NCI-H748 (cell line): Measurements from ENCODE around the gene PIGL.
A peak's percentile ranks its signal among the peaks of the same experiment; 100 is the strongest.

ENCODE experiments used
- DNase-seq: peaks from one replicate; lab custom pipeline; 2025; ENCODE audit not compliant: unreplicated experiment; lab: John Stamatoyannopoulos, UW

The PIGL gene

GRCh38 chr17:16352303-16352666 lies 135.3 kb downstream of the PIGL start:
- peak; percentile 94 for DNase-seq

DNA sequence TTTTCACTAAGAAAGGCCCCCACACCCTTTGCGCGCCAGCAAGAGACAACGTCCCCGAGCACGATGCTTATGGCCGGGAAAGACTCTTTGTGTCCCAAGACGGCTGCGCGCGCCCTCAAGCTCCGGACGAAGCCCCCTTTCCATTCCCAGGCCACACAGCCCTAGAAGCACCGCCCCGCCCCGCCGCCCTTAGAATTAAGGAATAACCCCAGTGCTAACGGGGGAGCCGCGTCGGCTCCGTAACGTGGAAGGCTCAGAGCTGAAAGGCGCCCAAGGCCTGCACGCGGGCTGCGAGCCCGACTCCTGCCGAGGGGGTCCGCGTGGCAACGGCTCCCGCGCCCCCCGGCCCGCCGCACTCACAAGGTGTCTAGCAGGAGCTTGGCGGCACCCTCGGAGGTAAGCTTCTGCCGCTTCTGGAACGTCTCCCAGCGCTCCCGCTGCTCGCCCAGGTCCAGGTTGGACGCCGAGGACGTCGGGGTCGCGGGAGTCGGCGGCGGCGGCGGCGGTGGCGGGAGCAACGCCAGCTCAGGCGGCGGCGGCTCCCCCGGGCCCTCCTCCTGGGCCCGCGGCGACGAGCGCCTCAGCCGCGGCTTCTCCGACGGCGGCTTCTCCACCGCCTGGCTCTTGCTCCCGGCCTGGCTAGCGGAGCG lies 135.8 kb downstream of the PIGL start:
- peak; percentile 88 for DNase-seq

DNA sequence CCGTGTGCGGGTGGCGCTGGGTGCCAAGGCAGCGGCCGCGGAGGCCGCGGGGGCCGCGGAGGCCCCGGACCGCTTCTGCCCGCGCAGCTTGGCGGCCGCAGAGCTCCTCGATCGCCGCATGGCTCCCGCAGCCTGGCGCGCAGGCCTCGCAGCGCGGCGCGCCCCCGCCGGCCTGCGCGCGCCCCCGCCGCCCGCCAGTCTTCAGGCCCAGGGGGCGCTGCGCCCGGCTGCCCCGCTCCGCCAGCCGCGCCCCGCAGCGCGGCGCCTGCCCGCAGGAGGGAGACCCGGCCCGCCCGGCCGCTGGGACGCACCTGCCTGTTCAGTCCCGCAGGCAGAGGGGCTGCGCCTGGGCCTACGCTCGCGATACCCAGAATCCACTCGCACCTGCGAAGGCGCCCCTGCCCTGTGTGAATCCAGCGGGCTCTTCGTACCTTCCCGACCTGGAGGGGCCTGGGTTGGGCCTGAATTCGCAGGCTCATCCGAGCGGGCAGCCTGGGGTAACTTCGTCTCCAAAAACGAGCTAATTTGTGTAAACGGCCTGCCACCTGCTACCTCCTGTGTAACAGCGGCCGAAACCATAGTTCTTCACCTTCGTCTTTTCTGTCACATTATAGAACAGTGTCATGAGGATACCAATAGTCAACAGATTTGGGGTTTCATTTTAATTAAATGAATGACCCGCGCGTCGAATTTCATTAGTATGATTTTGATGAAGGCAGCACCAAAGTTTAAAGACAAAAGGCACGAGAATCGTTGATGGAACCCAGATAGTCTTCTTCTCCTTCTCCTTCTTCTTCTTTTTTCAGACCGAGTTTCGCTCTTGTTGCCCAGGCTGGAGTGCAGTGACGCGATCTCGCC lies 136.5 kb downstream of the PIGL start, which contains the start of gene CENPV:
TSS of gene CENPV (minus strand) at position 153 of the 858 bp plus-strand sequence. CDS start at position 120, 33 bp downstream.
- peak; percentile 90 for DNase-seq

DNA sequence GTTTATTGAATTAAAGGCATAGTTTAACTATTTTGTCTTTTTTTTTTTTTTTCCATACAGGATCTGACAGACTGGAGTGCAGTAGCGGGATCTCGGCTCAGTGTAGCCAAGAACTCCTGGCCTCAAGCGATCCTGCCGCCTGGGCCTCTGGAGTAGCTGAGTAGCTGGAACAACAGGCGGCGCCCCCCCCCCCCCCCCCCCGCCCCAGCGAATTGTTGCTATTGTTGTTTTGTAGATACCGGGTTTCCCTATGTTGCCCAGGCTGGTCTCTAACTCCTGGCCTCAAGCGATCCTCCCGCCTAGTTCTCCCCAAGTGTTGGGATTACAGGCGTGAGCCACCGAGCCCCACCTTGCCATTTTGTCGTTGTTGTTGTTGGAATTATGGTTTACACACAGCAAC lies 137.6 kb downstream of the PIGL start:
- DNase-seq, result no peak

GRCh38 chr17:16358394-16358793 lies 141.4 kb downstream of the PIGL start:
- no peak for DNase-seq

GRCh38 chr17:16361874-16362273 lies 144.9 kb downstream of the PIGL start:
- DNase-seq, result no peak

GRCh38 chr17:16363749-16364536 lies 146.9 kb downstream of the PIGL start:
- DNase-seq, result peak; percentile 84

DNA sequence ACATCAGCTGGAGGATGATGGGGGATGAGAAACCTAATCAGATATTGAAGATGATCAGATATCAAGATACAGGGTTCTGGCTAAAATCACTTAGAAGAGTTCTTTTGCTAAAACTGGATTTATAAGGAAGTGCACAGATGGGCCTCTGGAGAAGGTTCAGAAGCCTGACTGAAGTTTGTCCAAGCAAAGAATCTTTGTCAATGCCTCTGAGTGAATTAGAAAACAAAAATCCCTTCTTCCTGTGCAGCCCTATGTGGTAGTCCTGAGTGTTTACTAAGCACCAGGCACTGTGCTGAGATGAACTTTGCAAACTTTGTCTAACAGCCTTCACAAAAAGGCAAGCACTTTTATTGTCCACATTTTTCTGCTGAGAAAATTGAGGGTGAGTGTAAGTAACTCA lies 147.6 kb downstream of the PIGL start:
- DNase-seq, result no peak

DNA sequence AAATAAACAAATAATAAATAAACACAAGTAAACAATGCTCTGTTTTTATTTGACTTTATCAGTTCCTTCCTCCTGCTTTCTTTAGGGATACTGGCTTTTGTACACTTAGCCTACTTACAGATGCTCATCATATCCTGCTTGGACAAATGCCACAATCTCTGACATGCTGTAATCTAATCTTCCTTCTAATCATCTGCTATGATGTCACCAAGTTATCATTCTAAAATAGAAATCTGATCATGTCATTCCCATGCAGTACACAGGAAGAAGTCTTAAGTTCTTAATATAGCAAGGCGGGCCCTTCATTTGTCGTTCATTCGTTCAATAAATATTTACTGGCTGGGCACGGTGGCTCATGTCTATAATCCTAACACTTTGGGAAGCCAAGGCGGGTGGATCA lies 154.7 kb downstream of the PIGL start:
- DNase-seq, result peak; percentile 18

GRCh38 chr17:16374146-16374938 lies 157.3 kb downstream of the PIGL start:
- no peak for DNase-seq
